SK-N-SH treated with all-trans-retinoic acid at 6 μM for 48 hours (cell line): ENCODE data around the gene AEN.

ENCODE experiments used
- ATAC-seq: fragments of 200-7000 bp; cut with Tn5 transposase; 3 replicates; pipeline ENCODE4 v1.9.1; 2020; ENCODE audit warnings: mild to moderate bottlenecking, moderate library complexity
- ARNTL ChIP-seq: fragments of 450-650 bp; formaldehyde crosslinking; IDR thresholded peaks from 2 replicates; pipeline ENCODE4 v1.5.0; 2020; ENCODE audit warnings: low read depth, mild to moderate bottlenecking, moderate library complexity, borderline replicate concordance
- BACH2 ChIP-seq: fragments of 250-450 bp; sonication (Bioruptor Pico); IDR thresholded peaks from 2 replicates; pipeline ENCODE4 v1.9.0; 2021; ENCODE audit warnings: mild to moderate bottlenecking, borderline replicate concordance
- CREB5 ChIP-seq: fragments of 250-450 bp; sonication (Bioruptor Pico); IDR thresholded peaks from 2 replicates; pipeline ENCODE4 v1.5.1; 2020; ENCODE audit warnings: low read depth, mild to moderate bottlenecking, moderate library complexity
- CSDC2 ChIP-seq: fragments of 250-450 bp; sonication (Bioruptor Pico); IDR thresholded peaks from 2 replicates; pipeline ENCODE4 v1.5.0; 2020; ENCODE audit warnings: mild to moderate bottlenecking, moderate library complexity
- CSRNP3 ChIP-seq: fragments of 250-450 bp; sonication (Bioruptor Pico); IDR thresholded peaks from 2 replicates; pipeline ENCODE4 v1.5.1; 2021; ENCODE audit warnings: mild to moderate bottlenecking, moderate library complexity
- GLIS3 ChIP-seq: fragments of 250-450 bp; sonication (Bioruptor Pico); IDR thresholded peaks from 2 replicates; pipeline ENCODE4 v1.5.0; 2020; ENCODE audit warnings: mild to moderate bottlenecking, moderate library complexity
- ISL1 ChIP-seq: fragments of 250-450 bp; sonication (Bioruptor Pico); IDR thresholded peaks from 2 replicates; pipeline ENCODE4 v2.1.2; 2022; ENCODE audit warnings: mild to moderate bottlenecking, moderate library complexity
- OSR1 ChIP-seq: fragments of 250-450 bp; sonication (Bioruptor Pico); IDR thresholded peaks from 2 replicates; pipeline ENCODE4 v1.8.0; 2022; ENCODE audit warnings: moderate library complexity, mild to moderate bottlenecking, inconsistent platforms
- PATZ1 ChIP-seq: fragments of 250-450 bp; sonication (Bioruptor Pico); IDR thresholded peaks from 2 replicates; pipeline ENCODE4 v1.8.0; 2020; ENCODE audit warnings: mild to moderate bottlenecking, moderate library complexity, borderline replicate concordance
- POU6F1 ChIP-seq: fragments of 250-450 bp; sonication (Bioruptor Pico); IDR thresholded peaks from 2 replicates; pipeline ENCODE4 v1.8.0; 2021; ENCODE audit warnings: low read depth, mild to moderate bottlenecking, moderate library complexity, borderline replicate concordance
- RARB ChIP-seq: fragments of 250-450 bp; sonication (Bioruptor Pico); IDR thresholded peaks from 2 replicates; pipeline ENCODE4 v1.8.0; 2021; ENCODE audit warnings: mild to moderate bottlenecking, moderate library complexity
- TOX ChIP-seq: fragments of 250-450 bp; sonication (Bioruptor Pico); IDR thresholded peaks from 2 replicates; pipeline ENCODE4 v1.8.0; 2021; ENCODE audit warnings: mild to moderate bottlenecking, moderate library complexity, borderline replicate concordance
- TSHZ2 ChIP-seq: fragments of 250-450 bp; sonication (Bioruptor Pico); IDR thresholded peaks from 2 replicates; pipeline ENCODE4 v1.5.0; 2020; ENCODE audit warnings: mild to moderate bottlenecking, moderate library complexity
- ZC3H10 ChIP-seq: fragments of 250-450 bp; sonication (Bioruptor Pico); IDR thresholded peaks from 2 replicates; pipeline ENCODE4 v1.5.1; 2021; ENCODE audit warnings: mild to moderate bottlenecking, moderate library complexity
- ZFP3 ChIP-seq: fragments of 250-450 bp; sonication (Bioruptor Pico); IDR thresholded peaks from 2 replicates; pipeline ENCODE4 v1.5.0; 2020; ENCODE audit warnings: mild to moderate bottlenecking, moderate library complexity
- ZFP30 ChIP-seq: fragments of 450-650 bp; formaldehyde crosslinking; IDR thresholded peaks from 2 replicates; pipeline ENCODE4 v1.5.0; 2022; ENCODE audit warnings: mild to moderate bottlenecking, moderate library complexity
- ZNF565 ChIP-seq: fragments of 450-650 bp; formaldehyde crosslinking; conservative IDR thresholded peaks from 2 replicates; pipeline ENCODE4 v1.5.0; 2020; ENCODE audit warnings: low read depth, mild to moderate bottlenecking, moderate library complexity
- ZNF8 ChIP-seq: fragments of 450-650 bp; formaldehyde crosslinking; IDR thresholded peaks from 2 replicates; pipeline ENCODE4 v1.5.0; 2020; ENCODE audit warnings: mild to moderate bottlenecking, moderate library complexity

The AEN gene

GRCh38 chr15:88623632-88624031 is 2.5 kb downstream of the AEN start (continued):
- no peak for TF ChIP-seq ZNF565 (CRISPR knock-in tag)

GRCh38 chr15:88624156-88624970 is 3.2 kb downstream of the AEN start:
- no peak for TF ChIP-seq POU6F1 (CRISPR knock-in tag)
- no peak for TF ChIP-seq ZC3H10 (CRISPR knock-in tag)
- no peak for TF ChIP-seq CSRNP3 (CRISPR knock-in tag)
- no peak for TF ChIP-seq ISL1 (CRISPR knock-in tag)
- TF ChIP-seq CREB5 (CRISPR knock-in tag) = no peak
- TF ChIP-seq GLIS3 (CRISPR knock-in tag) = no peak
- no peak for TF ChIP-seq ZFP30 (CRISPR knock-in tag)
- no peak for TF ChIP-seq OSR1
- no peak for TF ChIP-seq BACH2 (CRISPR knock-in tag)
- TF ChIP-seq RARB (CRISPR knock-in tag) = no peak
- no peak for TF ChIP-seq ZNF8
- no peak for TF ChIP-seq PATZ1 (CRISPR knock-in tag)
- TF ChIP-seq CSDC2 (CRISPR knock-in tag) = no peak
- TF ChIP-seq ZFP3 (CRISPR knock-in tag) = no peak
- no peak for TF ChIP-seq TSHZ2 (CRISPR knock-in tag)
- TF ChIP-seq ARNTL (CRISPR knock-in tag) = no peak
- no peak for ATAC-seq

GRCh38 chr15:88624971-88625490 is 3.9 kb downstream of the AEN start:
- TF ChIP-seq ISL1 (CRISPR knock-in tag) (no peak), TOX (CRISPR knock-in tag) (no peak), GLIS3 (CRISPR knock-in tag) (no peak), RARB (CRISPR knock-in tag) (no peak)
- TF ChIP-seq, all 23 proteins: peak for 0
- no peak for ATAC-seq
